K562 (cell line): ENCODE data around the gene ITPR1. TPM values are rescaled to one million over a fixed set of nuclear protein-coding genes. Genes with fewer than 3 reads are reported as not detected.

ENCODE experiments used
- ATAC-seq: fragments of 200-7000 bp; cut with Tn5 transposase; 3 replicates; pipeline ENCODE4 v1.9.1; 2020; ENCODE audit warnings: moderate library complexity
- BruUV-seq: library from RNA; stranded (reverse); fragments of 400-500 nt; replicated peaks from 2 replicates; lab custom pipeline; 2021; lab: Mats Ljungman, UMichigan
- CTCF ChIA-PET: fragments of 300-600 bp; formaldehyde crosslinking; extraction: SDS; loops from one replicate; lab custom pipeline; 2021; ENCODE audit warnings: low intra/inter-chr PET ratio; lab: Yijun Ruan, JAX
- POLR2A ChIA-PET: fragments of 300-600, 350-650 bp; sonication (Branson Sonifier 250); formaldehyde crosslinking; extraction: SDS; loops from one replicate; lab custom pipeline; 2021; ENCODE audit warnings: antibody characterized with exemption, inconsistent platforms; lab: Yijun Ruan, JAX
- DNase-seq, 4 experiments: peaks; one replicate each; pipeline versions ENCODE4 v3.0.0 to v3.0.0-alpha.2; 2011 to 2018; ENCODE audit warnings: low spot score in 3 of 4, mixed read lengths in 3 of 4; ENCODE audit errors: extremely low read depth in 1 of 4
- FAIRE-seq: peaks from 2 replicates; lab custom pipeline; 2011; peaks lifted over from hg19 to GRCh38; lab: Jason Lieb, UNC
- H2AFZ ChIP-seq: 2 replicates; pipeline ENCODE4 v1.6.0; 2011; ENCODE audit warnings: low read depth, low read length, control low read depth, inconsistent platforms
- H3K27ac ChIP-seq: fragments of 200-600 bp; 3 replicates; pipeline ENCODE4 v1.8.0; 2011; ENCODE audit warnings: low read depth, mild to moderate bottlenecking, control low read depth, inconsistent platforms, low read length, moderate library complexity, mixed read lengths; ENCODE audit errors: extremely low read depth
- H3K27me3 ChIP-seq, 2 experiments: fragments of 300-600 bp in 1 of 2; 2 replicates in 1 of 2; 3 replicates in 1 of 2; pipeline versions ENCODE4 v1.6.0 to v1.8.0; 2011; ENCODE audit warnings: inconsistent platforms in 2 of 2, low read length in 2 of 2, mild to moderate bottlenecking in 1 of 2, mixed read lengths in 1 of 2, moderate library complexity in 1 of 2; ENCODE audit not compliant: control insufficient read depth in 2 of 2, insufficient read depth in 2 of 2
- H3K36me3 ChIP-seq: fragments of 300-600 bp; 3 replicates; pipeline ENCODE4 v1.8.0; 2011; ENCODE audit warnings: mild to moderate bottlenecking, low read length, inconsistent platforms; ENCODE audit not compliant: control insufficient read depth, insufficient read depth
- H3K4me1 ChIP-seq, 2 experiments: fragments of 200-600 bp in 1 of 2; replicated peaks in 1 of 2; 2 replicates in 1 of 2; 3 replicates in 1 of 2; pipeline versions ENCODE4 v1.5.1 to v1.8.0; 2011; ENCODE audit warnings: inconsistent platforms in 2 of 2, low read length in 2 of 2, mild to moderate bottlenecking in 1 of 2, mixed read lengths in 1 of 2, moderate library complexity in 1 of 2; ENCODE audit not compliant: control insufficient read depth in 2 of 2, insufficient read depth in 2 of 2
- H3K4me2 ChIP-seq: 2 replicates; pipeline ENCODE4 v1.6.1; 2011; ENCODE audit warnings: low read length, control low read depth, inconsistent platforms, mixed read lengths; ENCODE audit not compliant: insufficient read depth
- H3K4me3 ChIP-seq: fragments of 200-600 bp; sonication (generic), shearing (Covaris generic); 2 replicates; pipeline ENCODE4 v1.5.1; 2016; ENCODE audit warnings: control low read depth, inconsistent platforms
- H3K79me2 ChIP-seq: fragments of 200-600 bp; 3 replicates; pipeline ENCODE4 v1.8.0; 2011; ENCODE audit warnings: low read length, inconsistent platforms; ENCODE audit not compliant: control insufficient read depth, insufficient read depth
- H3K9ac ChIP-seq, 2 experiments: 2 replicates each; pipeline versions ENCODE4 v1.6.0 to v1.6.1; 2011; ENCODE audit warnings: low read depth in 2 of 2, low read length in 2 of 2, control low read depth in 1 of 2, inconsistent platforms in 1 of 2, mild to moderate bottlenecking in 1 of 2, mixed read lengths in 1 of 2; ENCODE audit not compliant: insufficient read depth in 1 of 2
- H3K9me1 ChIP-seq: one replicate; pipeline ENCODE4 v1.6.0; 2011; ENCODE audit warnings: inconsistent platforms, mild to moderate bottlenecking, low read length, moderate library complexity; ENCODE audit not compliant: control insufficient read depth, insufficient read depth
- H3K9me3 ChIP-seq: replicated peaks from 2 replicates; pipeline ENCODE4 v1.5.1; 2011; ENCODE audit warnings: low read depth, low read length, inconsistent platforms; ENCODE audit not compliant: control insufficient read depth, insufficient read depth
- H4K20me1 ChIP-seq: replicated peaks from 2 replicates; pipeline ENCODE4 v1.6.1; 2011; ENCODE audit warnings: low read length, inconsistent platforms, mixed read lengths; ENCODE audit not compliant: control insufficient read depth, insufficient read depth
- CEBPB ChIP-seq: fragments of 450-650 bp; IDR thresholded peaks from 2 replicates; pipeline ENCODE4 v1.6.1; 2016; ENCODE audit warnings: missing genetic modification characterization, missing compliant biosample characterization
- CEBPG ChIP-seq, 3 experiments: fragments of 200-800 bp in 1 of 3; sonication (Bioruptor generic) in 1 of 3; sonication (generic) in 1 of 3; formaldehyde crosslinking in 1 of 3; IDR thresholded peaks in 2 of 3; conservative IDR thresholded peaks in 1 of 3; 2 replicates each; pipeline versions ENCODE4 v1.6.1 to v1.8.0; 2016 to 2022; ENCODE audit warnings: missing compliant biosample characterization in 2 of 3, missing genetic modification characterization in 2 of 3, mild to moderate bottlenecking in 1 of 3, missing genetic modification reagents in 1 of 3
- CHD4 ChIP-seq: fragments of 200-600 bp; sonication (generic); IDR thresholded peaks from 3 replicates; pipeline ENCODE4 v1.6.1; 2012; ENCODE audit warnings: low read depth, mild to moderate bottlenecking, mixed read lengths, low read length, inconsistent platforms; ENCODE audit not compliant: insufficient read depth, insufficient replicate concordance, poor library complexity, severe bottlenecking
- EP300 ChIP-seq: IDR thresholded peaks from 2 replicates; pipeline ENCODE4 v1.6.1; 2012; ENCODE audit warnings: low read length, improper control_type of control experiment
- WGBS: fragments of 100-300 bp; shearing (Covaris generic); methylation state at CpG from one replicate; pipeline ENCODE4 v1.1.6; 2016; ENCODE audit warnings: low coverage, mixed read lengths; ENCODE audit not compliant: insufficient coverage; ENCODE audit errors: missing lambda C conversion rate; 5-methylcytosine and 5-hydroxymethylcytosine counted together
- in situ Hi-C: fragments of 300-500 bp; cut with MboI; formaldehyde crosslinking; loops from 4 replicates; pipeline ENCODE4 v1.15.0; 2018; ENCODE audit warnings: inconsistent platforms, mixed read lengths
- intact Hi-C: fragments of 100-400 bp; cut with micrococcal nuclease; formaldehyde crosslinking; loops from 2 replicates; pipeline ENCODE4 v1.14.2; 2022
- polyA plus RNA-seq, 8 experiments: library from polyadenylated mRNA; depleted of rRNA in 4 of 8; stranded (reverse) in 5 of 8; unstranded in 3 of 8; fragments of >200 nt; fragmentation: Nextera tagmentation in 2 of 8; fragmentation: Illumina TruSeq in 1 of 8; extraction: Ambion mirVana in 2 of 8; extraction: Trizol in 1 of 8; gene quantifications; 2 replicates each; pipeline versions ENCODE4 v1.2.1 to v1.2.3, GENCODE V29; 2011 to 2014; ENCODE audit warnings: inconsistent platforms in 1 of 8, missing spikeins in 1 of 8
- total RNA-seq, 7 experiments: library from RNA; depleted of rRNA in 6 of 7; stranded (reverse); fragments of >200 nt in 6 of 7; fragmentation: Illumina TruSeq in 2 of 7; extraction: Trizol in 2 of 7; gene quantifications; 2 replicates each; pipeline versions ENCODE4 v1.2.1 to v1.2.3, GENCODE V29; 2011 to 2021; ENCODE audit warnings: low replicate concordance in 1 of 7
- TF ChIP-seq, protein P1 (sequence below): IDR thresholded peaks from 2 replicates; pipeline ENCODE4 v1.6.1; 2012; ENCODE audit warnings: low read depth, low read length, improper control_type of control experiment, borderline replicate concordance
- TF ChIP-seq, protein P2 (sequence below), 2 experiments: fragments of 450-650 bp; formaldehyde crosslinking in 1 of 2; IDR thresholded peaks; 2 replicates each; pipeline versions ENCODE4 v1.4.0 to v1.6.1; 2014 to 2020; ENCODE audit warnings: mild to moderate bottlenecking in 2 of 2, borderline replicate concordance in 1 of 2, low read depth in 1 of 2

ITPR1 gene
- total and polyA plus RNA-seq, 9 of the 15 experiments (the other 6 are each of a cell fraction or from before 2014, with no cell fraction given): 22.4 to 40.0 (median 27.4) TPM

DNA sequence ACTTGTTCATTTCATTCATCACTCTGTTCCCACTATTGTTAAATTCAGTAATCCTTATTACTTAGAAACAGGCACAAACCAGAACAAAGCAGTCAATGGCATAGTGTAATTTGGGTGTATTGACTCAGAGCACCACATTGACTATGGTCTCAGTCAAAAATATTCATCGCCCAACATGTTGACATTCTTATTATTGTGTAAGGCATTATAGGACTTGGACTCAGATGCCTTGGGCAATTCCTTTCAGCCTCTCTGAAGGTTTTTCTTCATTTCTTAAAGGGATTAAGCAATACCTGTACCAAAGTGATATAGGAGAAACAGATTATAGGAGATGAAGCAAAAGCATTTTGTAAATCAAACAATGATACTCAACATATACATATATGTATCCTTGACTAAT is 371.4 kb downstream of the ITPR1 start:
- Histone ChIP-seq H3K79me2 (peaks cover 8% of the 10 kb centered on the region; the same call in 2 of the 3 replicates), H2AFZ (no peak overlapping the region), H3K9me3 (peaks cover 5% of the 10 kb centered on the region; the same call in 1 of the 2 replicates), H3K27ac (no peak overlapping the region), H3K4me3 (no peak overlapping the region), H3K4me1 (peaks cover 21 to 24% of the 10 kb centered on the region in 2 experiments), H3K36me3 (no peaks in the 10 kb centered on the region), H3K9me1 (no peaks in the 10 kb centered on the region), H3K9ac (no peak overlapping the region), H4K20me1 (no peaks in the 10 kb centered on the region), H3K27me3 (no peaks in the 10 kb centered on the region), H3K4me2 (no peak overlapping the region)
- in situ Hi-C loops (no loop called here), intact Hi-C loops (no loop called here)
- POLR2A ChIA-PET: no interaction called here
- BruUV-seq: no TSS peak
- FAIRE-seq (no peak), DNase-seq (no peak), ATAC-seq (no peak)
- TF ChIP-seq CEBPG (CRISPR knock-in tag; IDR thresholded peaks at IDR 0.05) (no peak), CEBPG (tag; conservative IDR thresholded peaks at IDR 0.05 in 1 of 2, IDR thresholded peaks at IDR 0.05 in 1 of 2) (peak in 1 of 2 experiments; percentile 80; a peak in 2 of 4 replicates), EP300 (no peak), CEBPB (tag) (peak; percentile 67; the same call in 1 of the 2 replicates), CHD4 (no peak)
- TF ChIP-seq, protein P1, sequence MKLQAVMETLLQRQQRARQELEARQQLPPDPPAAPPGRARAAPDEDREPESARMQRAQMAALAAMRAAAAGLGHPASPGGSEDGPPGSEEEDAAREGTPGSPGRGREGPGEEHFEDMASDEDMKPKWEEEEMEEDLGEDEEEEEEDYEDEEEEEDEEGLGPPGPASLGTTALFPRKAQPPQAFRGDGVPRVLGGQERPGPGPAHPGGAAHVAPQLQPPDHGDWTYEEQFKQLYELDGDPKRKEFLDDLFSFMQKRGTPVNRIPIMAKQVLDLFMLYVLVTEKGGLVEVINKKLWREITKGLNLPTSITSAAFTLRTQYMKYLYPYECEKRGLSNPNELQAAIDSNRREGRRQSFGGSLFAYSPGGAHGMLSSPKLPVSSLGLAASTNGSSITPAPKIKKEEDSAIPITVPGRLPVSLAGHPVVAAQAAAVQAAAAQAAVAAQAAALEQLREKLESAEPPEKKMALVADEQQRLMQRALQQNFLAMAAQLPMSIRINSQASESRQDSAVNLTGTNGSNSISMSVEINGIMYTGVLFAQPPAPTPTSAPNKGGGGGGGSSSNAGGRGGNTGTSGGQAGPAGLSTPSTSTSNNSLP: no peak
- TF ChIP-seq, protein P2, sequence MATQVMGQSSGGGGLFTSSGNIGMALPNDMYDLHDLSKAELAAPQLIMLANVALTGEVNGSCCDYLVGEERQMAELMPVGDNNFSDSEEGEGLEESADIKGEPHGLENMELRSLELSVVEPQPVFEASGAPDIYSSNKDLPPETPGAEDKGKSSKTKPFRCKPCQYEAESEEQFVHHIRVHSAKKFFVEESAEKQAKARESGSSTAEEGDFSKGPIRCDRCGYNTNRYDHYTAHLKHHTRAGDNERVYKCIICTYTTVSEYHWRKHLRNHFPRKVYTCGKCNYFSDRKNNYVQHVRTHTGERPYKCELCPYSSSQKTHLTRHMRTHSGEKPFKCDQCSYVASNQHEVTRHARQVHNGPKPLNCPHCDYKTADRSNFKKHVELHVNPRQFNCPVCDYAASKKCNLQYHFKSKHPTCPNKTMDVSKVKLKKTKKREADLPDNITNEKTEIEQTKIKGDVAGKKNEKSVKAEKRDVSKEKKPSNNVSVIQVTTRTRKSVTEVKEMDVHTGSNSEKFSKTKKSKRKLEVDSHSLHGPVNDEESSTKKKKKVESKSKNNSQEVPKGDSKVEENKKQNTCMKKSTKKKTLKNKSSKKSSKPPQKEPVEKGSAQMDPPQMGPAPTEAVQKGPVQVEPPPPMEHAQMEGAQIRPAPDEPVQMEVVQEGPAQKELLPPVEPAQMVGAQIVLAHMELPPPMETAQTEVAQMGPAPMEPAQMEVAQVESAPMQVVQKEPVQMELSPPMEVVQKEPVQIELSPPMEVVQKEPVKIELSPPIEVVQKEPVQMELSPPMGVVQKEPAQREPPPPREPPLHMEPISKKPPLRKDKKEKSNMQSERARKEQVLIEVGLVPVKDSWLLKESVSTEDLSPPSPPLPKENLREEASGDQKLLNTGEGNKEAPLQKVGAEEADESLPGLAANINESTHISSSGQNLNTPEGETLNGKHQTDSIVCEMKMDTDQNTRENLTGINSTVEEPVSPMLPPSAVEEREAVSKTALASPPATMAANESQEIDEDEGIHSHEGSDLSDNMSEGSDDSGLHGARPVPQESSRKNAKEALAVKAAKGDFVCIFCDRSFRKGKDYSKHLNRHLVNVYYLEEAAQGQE (IDR thresholded peaks at IDR 0.05; ENCODE audit: borderline replicate concordance): 0 out of 2 replicates have a peak, but pooled peaks have one; percentile 8
- TF ChIP-seq, protein P2 (CRISPR knock-in tag; IDR thresholded peaks at IDR 0.05; ENCODE audit: low read depth): no peak
- 79% methylated on average over 1 of the region's 1 CpG for WGBS
- CTCF ChIA-PET: interaction anchor here (1.0 kb wide), 1 partner anchor 154 kb away, joined by 3 read pairs; no protein-coding TSS in a partner anchor
